Measurements from ENCODE around the gene PCSK2. TPM values are rescaled to one million over a fixed set of nuclear protein-coding genes. Genes with fewer than 3 reads are reported as not detected.

PCSK2 gene
- total RNA-seq, 4 donors from 2014 or later, result under 0.01 to 0.18 (median 0.18) TPM; not detected in 1

DNA sequence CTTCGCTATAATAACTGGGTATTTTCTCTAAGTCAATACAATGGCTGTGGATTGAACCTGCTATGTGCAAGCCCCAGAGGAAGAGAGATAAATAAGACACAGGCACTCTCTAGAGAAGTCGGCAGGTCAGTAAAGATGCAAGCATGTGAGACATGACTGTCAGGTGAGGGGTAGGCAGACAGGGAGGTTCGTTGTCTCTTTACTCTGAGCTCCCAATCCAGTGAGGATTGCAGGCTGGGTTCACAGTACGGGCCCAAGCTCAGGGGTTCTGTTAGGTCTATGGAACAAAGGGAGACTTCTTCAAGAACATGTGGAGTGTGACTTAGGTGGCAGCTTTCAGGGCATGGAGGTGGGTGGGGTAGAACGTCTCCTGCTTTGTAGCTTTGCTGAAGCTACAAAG, 147.2 kb downstream of the PCSK2 start:
- no peaks in the 10 kb centered on the region for H3K36me3 ChIP-seq
- no peak overlapping the region for H3K4me3 ChIP-seq
- no peak overlapping the region for H3K27ac ChIP-seq
- WGBS, 2 donors, result 62 to 89% methylated on average over 5 of the region's 5 CpGs
- peaks cover 0 to 5% (median 0%) of the 10 kb centered on the region in 4 donors for H3K27me3 ChIP-seq
- peaks cover 0 to 4% (median 0%) of the 10 kb centered on the region in 3 donors for H3K4me1 ChIP-seq
- DNase-seq, result no peak
- intact Hi-C loops (cut with DNase I), result no loop called here
- TF ChIP-seq POLR2A (IDR thresholded peaks at IDR 0.05), result no peak
- TF ChIP-seq, protein P1, sequence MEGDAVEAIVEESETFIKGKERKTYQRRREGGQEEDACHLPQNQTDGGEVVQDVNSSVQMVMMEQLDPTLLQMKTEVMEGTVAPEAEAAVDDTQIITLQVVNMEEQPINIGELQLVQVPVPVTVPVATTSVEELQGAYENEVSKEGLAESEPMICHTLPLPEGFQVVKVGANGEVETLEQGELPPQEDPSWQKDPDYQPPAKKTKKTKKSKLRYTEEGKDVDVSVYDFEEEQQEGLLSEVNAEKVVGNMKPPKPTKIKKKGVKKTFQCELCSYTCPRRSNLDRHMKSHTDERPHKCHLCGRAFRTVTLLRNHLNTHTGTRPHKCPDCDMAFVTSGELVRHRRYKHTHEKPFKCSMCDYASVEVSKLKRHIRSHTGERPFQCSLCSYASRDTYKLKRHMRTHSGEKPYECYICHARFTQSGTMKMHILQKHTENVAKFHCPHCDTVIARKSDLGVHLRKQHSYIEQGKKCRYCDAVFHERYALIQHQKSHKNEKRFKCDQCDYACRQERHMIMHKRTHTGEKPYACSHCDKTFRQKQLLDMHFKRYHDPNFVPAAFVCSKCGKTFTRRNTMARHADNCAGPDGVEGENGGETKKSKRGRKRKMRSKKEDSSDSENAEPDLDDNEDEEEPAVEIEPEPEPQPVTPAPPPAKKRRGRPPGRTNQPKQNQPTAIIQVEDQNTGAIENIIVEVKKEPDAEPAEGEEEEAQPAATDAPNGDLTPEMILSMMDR (IDR thresholded peaks at IDR 0.05), result no peak
- H3K9me3 ChIP-seq, result no peaks in the 10 kb centered on the region

DNA sequence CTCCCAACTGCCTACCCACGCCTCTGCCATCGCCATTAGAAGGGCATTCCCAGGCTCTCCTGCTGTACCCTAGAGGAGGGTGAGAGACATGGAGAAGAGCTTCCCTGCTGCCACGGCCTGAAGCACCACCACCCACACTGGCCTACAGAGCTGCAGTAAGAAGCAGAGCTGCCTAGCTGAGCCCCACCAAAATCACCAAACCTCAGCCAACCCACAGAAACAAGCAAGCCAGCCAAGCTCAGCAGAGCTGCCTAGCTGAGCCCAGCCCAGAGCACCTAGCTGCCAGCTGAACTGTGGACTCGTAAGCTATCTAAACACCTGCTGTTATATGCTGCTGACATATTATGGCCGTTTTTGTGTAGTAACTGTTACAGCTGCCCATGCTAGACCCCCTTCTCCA, 149.2 kb downstream of the PCSK2 start:
- Histone ChIP-seq H3K27me3 (no peaks in the 10 kb centered on the region), H3K9me3 (no peaks in the 10 kb centered on the region), H3K4me1 (no peaks in the 10 kb centered on the region), H3K27ac (no peak overlapping the region), H3K4me3 (no peak overlapping the region), H3K36me3 (no peaks in the 10 kb centered on the region)
- TF ChIP-seq POLR2A (IDR thresholded peaks at IDR 0.05), result no peak
- TF ChIP-seq, protein P1 (IDR thresholded peaks at IDR 0.05), result no peak
- 40 to 43% methylated on average over 2 of the region's 5 CpGs for WGBS, 2 donors
- DNase-seq, result no peak
- intact Hi-C loops (cut with DNase I), result no loop called here

DNA sequence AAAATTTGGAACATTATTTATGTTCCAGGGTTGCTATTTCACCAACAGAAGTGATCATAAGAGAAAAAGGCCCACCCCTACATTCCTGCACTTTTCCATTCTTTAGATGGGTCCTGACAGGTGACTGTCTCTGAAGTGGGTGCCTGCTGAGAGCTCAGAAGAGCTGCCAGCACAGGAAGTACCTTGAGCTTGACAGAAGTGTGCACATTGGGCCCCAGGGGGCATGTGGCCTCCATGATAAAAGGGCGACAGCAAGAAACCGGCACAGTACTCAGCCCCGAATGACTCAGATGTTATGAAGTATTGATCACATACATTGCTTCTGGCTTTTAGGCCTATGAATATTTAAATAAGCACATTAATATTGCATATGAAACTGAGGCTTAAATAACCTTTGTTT, 150.4 kb downstream of the PCSK2 start:
- TF ChIP-seq, protein P1 (IDR thresholded peaks at IDR 0.05), result no peak
- no peak for TF ChIP-seq POLR2A (IDR thresholded peaks at IDR 0.05)
- H3K4me1 ChIP-seq, result no peaks in the 10 kb centered on the region
- no peaks in the 10 kb centered on the region for H3K9me3 ChIP-seq
- intact Hi-C loops (cut with DNase I), result no loop called here
- DNase-seq, result no peak
- WGBS, 2 donors, result 63 to 74% methylated on average over 3 of the region's 3 CpGs
- H3K27ac ChIP-seq, result no peak overlapping the region
- no peaks in the 10 kb centered on the region for H3K27me3 ChIP-seq
- H3K36me3 ChIP-seq, result no peaks in the 10 kb centered on the region
- no peak overlapping the region for H3K4me3 ChIP-seq

DNA sequence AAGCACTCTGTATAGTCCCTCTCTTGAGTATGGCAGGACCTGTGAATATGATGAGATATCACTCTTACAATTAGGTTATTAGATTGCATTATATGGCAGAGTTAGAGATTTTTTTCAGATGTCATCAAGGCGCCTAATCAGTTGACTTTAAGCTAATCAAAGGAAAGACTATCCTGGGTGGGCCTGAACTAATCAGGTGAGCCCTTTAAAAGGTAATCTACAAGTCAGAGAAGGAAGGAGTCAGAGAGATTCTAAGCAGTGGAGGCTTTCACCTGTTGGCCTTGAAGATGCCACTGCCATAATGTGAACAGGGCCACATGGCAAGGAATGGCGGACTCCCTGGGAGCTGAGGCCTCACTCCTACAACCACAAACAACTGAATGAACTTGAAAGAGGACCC, 152.8 kb downstream of the PCSK2 start:
- Histone ChIP-seq H3K36me3 (no peaks in the 10 kb centered on the region), H3K4me1 (no peaks in the 10 kb centered on the region), H3K27me3 (no peaks in the 10 kb centered on the region), H3K9me3 (no peaks in the 10 kb centered on the region), H3K27ac (no peak overlapping the region), H3K4me3 (no peak overlapping the region)
- TF ChIP-seq, protein P1 (IDR thresholded peaks at IDR 0.05), result no peak
- no peak for TF ChIP-seq POLR2A (IDR thresholded peaks at IDR 0.05)
- 75 to 95% methylated on average over 2 of the region's 2 CpGs for WGBS, 2 donors
- no peak for DNase-seq
- intact Hi-C loops (cut with DNase I), result no loop called here

DNA sequence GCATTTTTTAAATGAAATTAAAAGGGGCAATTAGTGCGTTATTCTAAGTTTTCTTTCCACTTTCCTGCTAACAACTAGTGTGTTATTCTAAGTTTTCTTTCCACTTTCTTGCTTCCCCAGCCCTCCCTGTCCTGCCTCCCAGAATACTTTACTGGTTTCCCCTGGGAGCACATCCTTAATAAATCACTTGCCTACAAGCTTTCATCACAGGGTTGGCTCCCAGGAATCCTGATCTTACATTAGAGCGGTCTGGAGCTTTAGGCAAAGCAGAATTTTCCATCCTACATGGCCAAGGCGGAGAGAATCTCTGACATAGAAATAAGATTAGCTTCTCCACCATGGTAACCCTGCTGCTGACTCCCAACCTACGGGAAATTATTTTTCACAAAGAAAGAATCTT, 154.0 kb downstream of the PCSK2 start:
- Histone ChIP-seq H3K9me3 (no peaks in the 10 kb centered on the region), H3K4me3 (no peak overlapping the region), H3K27ac (no peak overlapping the region), H3K27me3 (no peaks in the 10 kb centered on the region), H3K36me3 (no peaks in the 10 kb centered on the region), H3K4me1 (no peaks in the 10 kb centered on the region)
- TF ChIP-seq, protein P1 (IDR thresholded peaks at IDR 0.05), result no peak
- no peak for TF ChIP-seq POLR2A (IDR thresholded peaks at IDR 0.05)
- no peak for DNase-seq
- WGBS, 2 donors, result 83 to 84% methylated on average over 4 of the region's 4 CpGs
- intact Hi-C loops (cut with DNase I), result no loop called here

Measured in esophagus squamous epithelium (tissue), 5 donors.